MCF 10A (cell line): Measurements from ENCODE around the gene DCUN1D3. TPM values are rescaled to one million over a fixed set of nuclear protein-coding genes. Genes with fewer than 3 reads are reported as not detected.

ENCODE experiments used
- BruUV-seq: library from RNA; stranded (reverse); fragments of 400-500 nt; replicated peaks from 2 replicates; lab custom pipeline; 2021; lab: Mats Ljungman, UMichigan
- CTCF ChIA-PET: fragments of 300-600 bp; sonication (Branson Sonifier 250); formaldehyde crosslinking; extraction: SDS; loops from one replicate; lab custom pipeline; 2021; ENCODE audit warnings: antibody characterized with exemption, inconsistent platforms; lab: Yijun Ruan, JAX
- POLR2A ChIA-PET: fragments of 300-600, 350-650 bp; sonication (Branson Sonifier 250); formaldehyde crosslinking; extraction: SDS; loops from one replicate; lab custom pipeline; 2020; ENCODE audit warnings: antibody characterized with exemption, inconsistent platforms; lab: Yijun Ruan, JAX
- DNase-seq: peaks from one replicate; pipeline ENCODE4 v3.0.0-alpha.2; 2018; ENCODE audit not compliant: unreplicated experiment
- H3K27ac Mint-ChIP-seq: one replicate; pipeline ENCODE4 v1.8.0; 2022; ENCODE audit warnings: mild to moderate bottlenecking, low read depth, mixed read lengths; ENCODE audit not compliant: unreplicated experiment
- H3K27me3 Mint-ChIP-seq: one replicate; pipeline ENCODE4 v1.8.0; 2022; ENCODE audit warnings: mixed read lengths; ENCODE audit not compliant: insufficient read depth, unreplicated experiment
- H3K36me3 Mint-ChIP-seq: one replicate; pipeline ENCODE4 v1.8.0; 2022; ENCODE audit warnings: mild to moderate bottlenecking, moderate library complexity, mixed read lengths; ENCODE audit not compliant: insufficient read depth, unreplicated experiment
- H3K4me1 Mint-ChIP-seq: one replicate; pipeline ENCODE4 v1.8.0; 2022; ENCODE audit warnings: mixed read lengths; ENCODE audit not compliant: insufficient read depth, unreplicated experiment
- H3K4me3 Mint-ChIP-seq: one replicate; pipeline ENCODE4 v1.8.0; 2022; ENCODE audit warnings: mild to moderate bottlenecking, moderate library complexity, mixed read lengths; ENCODE audit not compliant: unreplicated experiment
- H3K9me3 Mint-ChIP-seq: one replicate; pipeline ENCODE4 v1.8.0; 2022; ENCODE audit warnings: mixed read lengths; ENCODE audit not compliant: unreplicated experiment
- intact Hi-C: fragments of 100-400 bp; cut with micrococcal nuclease; formaldehyde crosslinking; loops from 2 replicates; pipeline ENCODE4 v1.14.1; 2022
- total RNA-seq: library from RNA; stranded (reverse); gene quantifications from 2 replicates; pipeline ENCODE4 v1.2.3, GENCODE V29; 2022
- TF ChIP-seq, protein P1 (sequence below): fragments of 200-600 bp; IDR thresholded peaks from one replicate; pipeline ENCODE4 v1.8.0; 2022; ENCODE audit warnings: antibody characterized with exemption, mild to moderate bottlenecking; ENCODE audit not compliant: unreplicated experiment

DCUN1D3 gene
- total RNA-seq, 1 experiment from 2014 or later: 31.7 TPM

GRCh38 chr16:20941636-20941926, 41.4 kb upstream of the DCUN1D3 start:
- Mint-ChIP-seq H3K27ac (no peak overlapping the region), H3K4me1 (no peaks in the 10 kb centered on the region), H3K4me3 (no peak overlapping the region), H3K9me3 (no peaks in the 10 kb centered on the region), H3K27me3 (no peaks in the 10 kb centered on the region), H3K36me3 (peaks cover 6% of the 10 kb centered on the region)
- TF ChIP-seq, protein P1, sequence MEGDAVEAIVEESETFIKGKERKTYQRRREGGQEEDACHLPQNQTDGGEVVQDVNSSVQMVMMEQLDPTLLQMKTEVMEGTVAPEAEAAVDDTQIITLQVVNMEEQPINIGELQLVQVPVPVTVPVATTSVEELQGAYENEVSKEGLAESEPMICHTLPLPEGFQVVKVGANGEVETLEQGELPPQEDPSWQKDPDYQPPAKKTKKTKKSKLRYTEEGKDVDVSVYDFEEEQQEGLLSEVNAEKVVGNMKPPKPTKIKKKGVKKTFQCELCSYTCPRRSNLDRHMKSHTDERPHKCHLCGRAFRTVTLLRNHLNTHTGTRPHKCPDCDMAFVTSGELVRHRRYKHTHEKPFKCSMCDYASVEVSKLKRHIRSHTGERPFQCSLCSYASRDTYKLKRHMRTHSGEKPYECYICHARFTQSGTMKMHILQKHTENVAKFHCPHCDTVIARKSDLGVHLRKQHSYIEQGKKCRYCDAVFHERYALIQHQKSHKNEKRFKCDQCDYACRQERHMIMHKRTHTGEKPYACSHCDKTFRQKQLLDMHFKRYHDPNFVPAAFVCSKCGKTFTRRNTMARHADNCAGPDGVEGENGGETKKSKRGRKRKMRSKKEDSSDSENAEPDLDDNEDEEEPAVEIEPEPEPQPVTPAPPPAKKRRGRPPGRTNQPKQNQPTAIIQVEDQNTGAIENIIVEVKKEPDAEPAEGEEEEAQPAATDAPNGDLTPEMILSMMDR: no peak
- POLR2A ChIA-PET: no interaction called here
- CTCF ChIA-PET: no interaction called here
- intact Hi-C loops: no loop called here
- DNase-seq: no peak
- BruUV-seq: no TSS peak

DNA sequence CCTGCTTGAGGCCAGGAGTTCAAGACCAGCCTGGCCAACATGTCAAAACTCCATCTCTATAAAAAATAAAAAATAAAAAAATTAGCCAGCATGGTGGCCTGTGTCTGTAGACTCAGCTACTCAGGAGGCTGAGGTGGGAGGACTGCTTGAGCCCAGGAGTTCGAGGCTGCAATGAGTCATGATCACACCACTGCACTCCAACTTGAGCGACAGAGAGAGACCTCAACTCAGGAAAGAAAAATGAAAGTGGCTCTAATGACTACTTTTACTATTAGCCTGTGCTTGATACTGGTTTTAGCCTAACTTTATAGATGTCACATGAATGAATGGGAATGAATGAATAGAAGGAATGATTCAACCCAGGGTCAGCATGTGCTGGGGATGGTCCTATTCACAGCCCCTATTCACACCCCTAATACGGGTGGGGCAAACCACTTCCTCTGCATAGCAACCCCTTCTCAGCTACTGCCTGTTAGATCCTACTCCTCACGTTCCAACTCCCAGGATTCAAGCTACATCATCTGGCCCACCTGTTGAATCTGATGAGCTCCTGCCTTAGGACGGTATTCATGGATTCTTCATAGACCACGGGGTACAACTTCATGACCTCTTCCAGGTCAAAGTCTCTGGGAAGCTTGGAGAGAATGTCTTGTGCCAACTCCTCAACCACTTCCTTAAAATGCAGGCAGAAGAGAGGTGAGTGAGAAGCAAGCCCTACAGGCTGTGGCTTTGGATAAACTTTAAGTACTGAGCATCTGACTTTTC, 40.9 kb upstream of the DCUN1D3 start:
- Mint-ChIP-seq H3K27me3 (no peaks in the 10 kb centered on the region), H3K9me3 (no peaks in the 10 kb centered on the region), H3K36me3 (peaks cover 6% of the 10 kb centered on the region), H3K4me1 (no peaks in the 10 kb centered on the region), H3K4me3 (no peak overlapping the region), H3K27ac (no peak overlapping the region)
- no TSS peak for BruUV-seq
- ChIA-PET POLR2A (interaction anchor here (0.9 kb wide), 1 partner anchor 10 kb away, joined by 3 read pairs; no protein-coding TSS in a partner anchor), CTCF (no interaction called here)
- no peak for DNase-seq
- TF ChIP-seq, protein P1: no peak
- intact Hi-C loops: no loop called here

DNA sequence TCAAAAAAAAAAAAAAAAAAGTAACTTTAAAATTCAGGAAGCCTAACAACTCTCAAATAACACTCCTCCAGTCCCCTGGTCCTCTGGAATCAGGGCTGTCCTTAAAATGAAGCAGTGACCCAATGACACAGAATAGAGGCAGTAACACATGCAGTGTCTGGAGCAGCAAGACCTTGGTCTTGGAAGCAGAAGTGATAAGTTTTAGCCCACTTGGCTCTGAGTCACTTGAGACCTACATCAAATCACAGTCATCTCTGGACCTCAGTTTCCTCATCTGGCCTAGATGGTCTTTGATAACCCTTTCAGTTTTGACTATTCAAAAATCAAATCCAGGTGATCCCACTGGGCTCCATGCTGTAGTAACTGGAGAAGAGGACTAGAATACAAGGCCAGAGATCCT, 39.5 kb upstream of the DCUN1D3 start:
- TF ChIP-seq, protein P1: no peak
- no peaks in the 10 kb centered on the region for H3K9me3 Mint-ChIP-seq
- ChIA-PET POLR2A (no interaction called here), CTCF (no interaction called here)
- no peaks in the 10 kb centered on the region for H3K27me3 Mint-ChIP-seq
- H3K4me1 Mint-ChIP-seq: no peaks in the 10 kb centered on the region
- H3K27ac Mint-ChIP-seq: no peak overlapping the region
- peaks cover 2% of the 10 kb centered on the region for H3K36me3 Mint-ChIP-seq
- BruUV-seq: no TSS peak
- intact Hi-C loops: no loop called here
- DNase-seq: no peak
- H3K4me3 Mint-ChIP-seq: no peak overlapping the region

DNA sequence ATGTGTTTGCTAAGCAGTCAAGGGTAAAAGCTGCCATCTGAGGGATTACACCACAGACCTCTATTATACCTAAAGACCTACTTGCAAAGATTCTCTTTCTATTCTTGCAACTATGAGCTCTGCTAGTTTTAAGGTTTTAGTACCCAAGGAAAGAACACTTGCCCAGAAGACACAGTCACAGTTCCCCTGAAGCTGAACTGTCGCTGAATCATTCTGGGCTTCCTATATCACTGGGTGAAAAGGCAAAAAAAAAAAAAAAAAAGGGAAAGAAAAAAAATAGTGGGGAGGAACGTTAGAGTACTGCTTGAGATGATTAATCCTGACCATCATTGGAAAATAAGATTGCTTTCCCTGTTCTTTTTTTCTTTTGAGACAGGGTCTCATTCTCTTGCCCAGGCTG, 38.3 kb upstream of the DCUN1D3 start:
- ChIA-PET CTCF (interaction anchor here (0.6 to 1.6 kb wide), 5 partner anchors 10 to 178 kb away, joined by 3 to 4 read pairs (median 4); no protein-coding TSS in a partner anchor), POLR2A (no interaction called here)
- no peaks in the 10 kb centered on the region for H3K9me3 Mint-ChIP-seq
- TF ChIP-seq, protein P1: no peak
- intact Hi-C loops: no loop called here
- H3K4me1 Mint-ChIP-seq: no peaks in the 10 kb centered on the region
- BruUV-seq: no TSS peak
- H3K36me3 Mint-ChIP-seq: no peaks in the 10 kb centered on the region
- H3K4me3 Mint-ChIP-seq: no peak overlapping the region
- peak; percentile 5 for DNase-seq
- H3K27me3 Mint-ChIP-seq: no peaks in the 10 kb centered on the region
- H3K27ac Mint-ChIP-seq: no peak overlapping the region
